GM19328 (cell line): ENCODE measurements around the gene SMAD6.
"Not testable (repeated sequence)": the region's sequence is repeated elsewhere in the genome, so short reads cannot be mapped to it uniquely, and the experiment has no call there.

Experiments used
- ATAC-seq: cut with Tn5 transposase; IDR thresholded peaks from one replicate; pipeline ENCODE4 v1.9.1; 2021; ENCODE audit warnings: mild to moderate bottlenecking, moderate library complexity; ENCODE audit not compliant: unreplicated experiment

Gene SMAD6

DNA sequence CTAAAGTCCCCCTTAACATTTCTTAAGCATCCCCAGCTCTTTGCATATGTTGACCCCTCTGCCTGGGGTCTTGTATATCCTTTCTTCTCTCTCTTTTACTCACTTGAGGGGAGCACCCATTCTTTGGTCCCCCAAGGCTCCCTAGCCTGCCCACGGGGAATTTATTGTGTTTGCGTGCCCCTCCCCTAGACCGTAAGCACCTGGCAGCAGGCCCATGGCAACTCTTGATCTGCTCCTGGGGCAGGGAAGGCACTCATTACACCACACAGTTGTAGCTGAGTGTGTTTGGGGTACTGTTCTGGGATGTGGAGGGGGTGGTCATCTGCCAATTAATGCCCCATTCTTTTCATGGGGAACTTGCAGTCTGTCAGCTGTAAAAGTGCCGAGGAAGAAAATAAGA is 27.3 kb upstream of the SMAD6 start:
- ATAC-seq, result no peak

DNA sequence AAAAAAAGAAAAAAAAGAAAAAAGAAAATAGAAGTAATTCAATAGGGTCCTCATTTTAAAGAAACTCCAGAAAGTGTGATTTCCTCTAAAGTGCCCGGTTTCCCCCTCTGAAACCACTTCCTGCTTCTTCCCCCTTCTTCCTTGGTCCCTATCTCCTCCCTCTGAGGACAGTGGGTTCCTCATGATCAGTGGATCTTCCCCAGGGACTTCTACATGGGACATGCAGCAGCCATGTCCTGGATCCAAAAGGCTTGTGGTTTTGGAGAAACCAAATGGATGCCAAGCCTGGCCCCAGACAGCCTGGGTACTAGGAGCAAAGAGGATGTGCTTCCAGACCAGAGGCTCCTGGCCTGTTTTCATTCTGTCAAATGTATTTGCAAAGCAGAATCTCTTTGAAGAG is 26.6 kb upstream of the SMAD6 start:
- ATAC-seq, result no peak

DNA sequence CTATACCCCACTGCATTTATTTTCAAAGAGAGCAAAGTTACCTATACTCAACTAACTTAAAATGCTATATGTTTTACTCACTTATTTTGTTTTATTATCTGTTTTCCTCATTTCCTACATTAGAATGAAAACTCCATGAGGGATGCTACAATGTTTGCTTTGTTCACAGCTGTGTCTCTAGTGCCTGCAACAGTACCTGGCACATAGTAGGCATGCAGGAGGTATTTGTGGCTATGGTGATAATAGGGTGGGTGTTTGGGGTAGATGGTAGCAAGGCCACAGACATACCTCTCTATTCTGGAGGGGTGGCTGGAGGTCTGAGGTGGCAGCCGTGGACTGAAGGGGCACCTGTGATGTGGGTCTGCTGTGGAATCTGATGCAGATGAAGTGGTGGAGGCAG is 24.7 kb upstream of the SMAD6 start:
- no peak for ATAC-seq

DNA sequence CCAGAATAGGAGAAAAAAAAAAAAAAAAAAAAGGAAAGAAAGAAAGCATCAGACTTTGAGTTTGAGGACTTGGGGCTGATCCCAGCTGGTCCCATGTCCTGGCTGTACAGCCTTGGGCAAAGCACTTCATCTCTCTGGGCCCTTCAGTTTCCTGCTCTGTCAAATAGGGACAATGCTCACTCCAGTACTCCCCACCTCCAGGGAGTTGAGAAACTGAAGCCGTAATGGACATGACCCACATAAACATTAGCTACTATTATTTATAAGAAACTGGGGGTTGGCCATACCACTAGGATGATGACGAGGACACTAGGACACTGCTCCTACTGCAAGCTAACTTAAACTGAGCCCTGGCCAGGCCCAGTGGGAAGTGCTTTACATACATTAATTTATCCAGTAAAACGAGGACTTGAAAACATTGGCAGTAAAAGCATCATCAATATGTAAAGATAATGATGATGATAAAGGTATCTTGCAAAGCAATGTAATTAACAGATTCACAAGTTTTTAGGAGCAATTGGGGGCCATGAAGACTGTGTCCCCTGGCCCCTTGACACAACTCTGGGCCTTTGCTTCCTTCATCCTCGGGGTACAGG is 22.9 kb upstream of the SMAD6 start:
- ATAC-seq, result no peak

DNA sequence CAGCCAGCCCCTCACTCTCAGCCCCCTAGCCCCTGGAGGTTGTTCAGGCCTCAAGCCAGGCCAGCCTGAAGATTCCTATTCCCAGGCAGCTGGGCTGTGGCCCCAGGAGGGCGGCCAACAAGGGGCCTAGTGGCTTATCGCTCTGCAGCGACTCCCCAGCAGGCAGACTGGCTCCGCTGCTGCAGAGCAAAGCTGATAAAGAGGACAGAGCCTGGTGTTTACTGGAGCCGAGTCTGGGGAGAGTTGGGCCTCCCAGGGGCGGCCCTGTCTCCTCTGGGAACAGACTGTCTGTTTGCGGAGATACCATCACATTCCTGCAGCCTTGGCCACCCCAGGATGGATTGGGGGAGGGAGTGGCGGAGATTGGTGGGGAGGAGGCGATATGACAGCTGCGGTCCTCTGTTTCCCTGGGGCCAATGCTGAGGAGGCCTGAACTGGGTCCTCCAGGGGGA is 22.4 kb upstream of the SMAD6 start:
- ATAC-seq, result no peak

DNA sequence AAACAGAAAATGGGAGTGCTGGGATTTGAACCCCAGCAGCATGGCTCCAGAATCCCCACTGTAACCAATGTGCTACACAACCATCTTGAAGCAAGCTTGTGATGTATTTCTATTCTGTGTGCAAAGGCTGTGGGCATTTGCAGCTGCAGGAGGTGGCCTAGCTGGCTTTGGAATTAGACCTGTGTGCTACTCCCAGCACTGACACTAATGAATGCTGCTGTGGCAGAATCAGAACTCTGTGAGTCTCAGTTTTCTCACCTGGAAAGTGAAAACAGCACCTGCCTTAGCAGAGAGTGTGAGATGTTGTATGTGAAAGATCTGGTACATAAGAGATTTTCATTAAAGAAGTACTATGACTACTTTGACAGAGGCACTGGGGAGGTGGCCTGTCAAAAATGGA is 21.5 kb upstream of the SMAD6 start:
- no peak for ATAC-seq

DNA sequence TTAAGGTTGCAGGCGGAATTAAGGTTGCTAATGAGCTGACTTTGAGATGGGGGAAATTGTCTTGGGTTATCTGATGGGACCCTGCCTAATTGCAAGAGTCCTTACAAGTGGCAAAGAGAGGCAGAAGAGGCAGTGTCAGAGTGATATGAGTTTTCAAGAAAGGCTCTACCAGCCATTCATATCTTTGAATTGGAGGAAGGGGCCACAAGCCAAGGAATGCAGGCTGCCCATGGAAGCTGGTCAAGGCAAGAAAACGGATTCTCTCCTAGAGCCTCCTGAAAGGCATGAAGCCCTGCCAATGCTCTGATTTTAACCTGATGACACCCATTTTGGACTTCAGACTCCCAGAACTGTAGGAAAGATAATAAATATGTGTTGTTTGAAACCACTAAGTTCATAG is 20.6 kb upstream of the SMAD6 start:
- ATAC-seq, result no peak

DNA sequence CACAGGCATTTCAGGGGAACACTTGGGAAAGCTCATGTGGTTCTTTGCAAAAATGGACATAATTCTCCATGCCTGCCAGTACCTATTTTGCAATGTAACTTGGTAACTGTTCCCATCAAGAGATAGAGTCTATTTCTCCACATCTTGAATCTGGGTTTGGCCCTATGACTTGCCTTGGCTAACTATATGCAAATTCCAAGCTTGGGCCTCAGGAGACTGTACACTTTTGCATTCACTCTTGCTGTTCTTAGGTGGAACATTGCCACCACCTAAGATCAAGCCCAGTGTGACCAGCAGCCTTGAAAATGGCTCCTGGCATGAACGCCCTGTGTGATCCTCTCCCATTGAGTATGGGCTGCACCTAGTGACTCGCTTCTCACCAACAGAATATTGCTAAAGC is 19.8 kb upstream of the SMAD6 start:
- no peak for ATAC-seq

DNA sequence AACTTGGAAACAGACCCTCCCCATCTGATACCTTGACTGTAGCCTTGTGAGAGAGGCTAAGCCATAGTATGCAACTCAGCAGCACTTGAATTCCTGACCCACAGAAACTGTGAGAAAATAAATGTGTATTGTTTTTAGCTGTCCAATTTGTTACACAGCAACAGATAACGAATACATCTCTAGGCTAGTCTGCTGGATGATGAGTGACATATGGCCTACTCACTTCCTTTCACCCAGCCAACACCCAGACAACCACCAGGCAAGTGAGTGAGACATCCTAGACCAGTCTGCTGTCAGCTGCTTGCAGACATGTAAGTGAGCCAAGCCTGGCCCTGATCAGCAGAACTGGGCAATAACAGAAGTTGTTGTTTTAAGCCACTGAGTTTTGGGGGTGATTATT is 19.2 kb upstream of the SMAD6 start:
- no peak for ATAC-seq

DNA sequence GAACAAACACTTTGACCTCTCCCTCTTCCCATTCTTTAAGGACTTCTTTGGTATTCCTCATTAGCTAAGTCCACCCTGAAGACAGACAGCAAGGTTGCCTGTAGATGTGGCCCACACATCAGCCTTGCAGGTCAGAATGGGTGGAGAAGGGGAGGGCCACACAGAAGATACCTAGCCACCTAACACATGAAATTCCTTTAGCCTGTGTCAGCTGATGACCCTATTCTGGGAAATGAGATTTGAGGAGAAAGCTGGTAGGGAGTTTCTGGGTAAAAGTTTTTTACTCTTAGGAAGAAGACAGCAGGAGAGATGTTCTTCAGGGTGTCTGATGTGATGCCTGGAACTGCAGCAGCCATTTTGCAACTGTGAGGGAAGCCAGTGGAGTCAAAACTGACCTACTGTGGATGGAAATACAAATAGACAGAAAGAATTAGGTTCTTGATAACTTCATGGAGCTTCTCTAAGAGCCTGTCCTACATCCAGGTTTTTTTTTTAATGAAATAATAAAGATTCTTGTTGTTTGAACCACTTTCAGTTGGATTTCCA is 17.8 kb upstream of the SMAD6 start:
- ATAC-seq, result no peak

DNA sequence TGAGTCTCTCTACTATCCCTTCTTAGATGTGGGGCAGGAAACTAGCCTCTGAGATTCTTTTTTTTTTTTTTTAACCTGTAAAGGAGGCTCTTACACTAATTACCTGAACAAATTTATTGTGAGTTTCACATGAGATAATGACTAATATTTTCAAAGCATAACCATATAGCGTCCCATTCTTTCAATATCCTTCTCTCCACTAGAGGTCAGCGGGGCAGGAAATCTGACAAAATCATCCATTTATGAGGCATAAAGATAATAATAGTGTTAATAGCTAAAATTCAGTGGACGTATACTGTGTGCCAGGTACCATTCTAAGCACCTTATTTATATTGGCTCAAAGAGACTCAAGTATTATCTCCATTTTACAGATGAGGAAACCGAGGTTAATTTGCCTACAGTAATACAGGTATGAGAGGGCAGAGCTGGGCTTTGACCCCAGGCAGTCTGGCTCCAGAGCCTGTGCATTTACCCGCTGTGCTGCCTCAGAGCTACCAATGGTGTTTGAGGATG is 16.3 kb upstream of the SMAD6 start:
- no peak for ATAC-seq

DNA sequence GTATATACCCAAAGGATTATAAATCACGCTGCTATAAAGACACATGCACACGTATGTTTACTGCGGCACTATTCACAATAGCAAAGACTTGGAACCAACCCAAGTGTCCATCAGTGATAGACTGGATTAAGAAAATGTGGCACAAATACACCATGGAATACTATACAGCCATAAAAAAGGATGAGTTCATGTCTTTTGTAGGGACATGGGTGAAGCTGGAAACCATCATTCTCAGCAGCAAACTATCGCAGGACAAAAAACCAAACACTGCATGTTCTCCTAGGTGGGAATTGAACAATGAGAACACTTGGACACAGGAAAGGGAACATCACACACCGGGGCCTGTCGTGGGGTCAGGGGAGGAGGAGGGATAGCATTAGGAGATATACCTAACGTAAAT is 11.1 kb upstream of the SMAD6 start:
- not testable (repeated sequence) for ATAC-seq

DNA sequence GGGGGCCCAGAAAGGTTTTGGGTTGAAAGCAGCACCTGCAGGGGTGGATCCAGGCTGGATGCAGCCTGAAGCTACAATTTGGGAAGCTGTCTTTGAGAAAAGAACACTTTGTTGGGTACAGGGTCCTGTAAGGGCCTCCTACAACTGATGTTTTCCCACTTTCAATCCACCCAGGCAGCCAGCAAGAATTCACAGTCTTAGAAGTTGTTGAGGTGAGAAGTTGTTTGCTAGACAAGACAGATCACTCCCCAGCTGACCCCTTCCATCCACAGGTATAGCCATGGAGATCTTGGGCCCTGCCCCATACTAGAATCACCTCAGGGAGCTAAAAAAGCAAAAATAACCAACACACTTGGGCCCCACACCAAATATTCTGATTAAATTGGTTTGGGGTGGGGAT is 10.3 kb upstream of the SMAD6 start:
- no peak for ATAC-seq

DNA sequence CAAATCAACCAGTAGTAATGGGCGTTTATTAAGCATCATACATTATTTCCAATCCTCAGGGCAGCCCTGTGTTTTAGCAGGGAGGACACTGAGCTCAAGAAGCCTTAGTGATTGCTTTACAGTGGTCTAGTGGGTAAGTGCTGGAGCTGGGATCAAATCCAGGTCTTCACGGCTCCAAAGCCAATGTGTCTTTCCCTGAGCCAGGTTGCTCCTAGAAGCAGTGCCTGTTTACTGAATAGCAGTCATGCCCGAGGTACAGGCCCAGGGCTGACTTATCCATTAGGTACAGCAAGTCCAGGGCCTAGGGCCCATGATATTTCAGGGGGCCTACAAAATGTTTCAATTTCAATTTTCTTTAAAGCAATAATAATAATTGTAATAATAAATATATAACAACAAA is 9.6 kb upstream of the SMAD6 start:
- no peak for ATAC-seq

DNA sequence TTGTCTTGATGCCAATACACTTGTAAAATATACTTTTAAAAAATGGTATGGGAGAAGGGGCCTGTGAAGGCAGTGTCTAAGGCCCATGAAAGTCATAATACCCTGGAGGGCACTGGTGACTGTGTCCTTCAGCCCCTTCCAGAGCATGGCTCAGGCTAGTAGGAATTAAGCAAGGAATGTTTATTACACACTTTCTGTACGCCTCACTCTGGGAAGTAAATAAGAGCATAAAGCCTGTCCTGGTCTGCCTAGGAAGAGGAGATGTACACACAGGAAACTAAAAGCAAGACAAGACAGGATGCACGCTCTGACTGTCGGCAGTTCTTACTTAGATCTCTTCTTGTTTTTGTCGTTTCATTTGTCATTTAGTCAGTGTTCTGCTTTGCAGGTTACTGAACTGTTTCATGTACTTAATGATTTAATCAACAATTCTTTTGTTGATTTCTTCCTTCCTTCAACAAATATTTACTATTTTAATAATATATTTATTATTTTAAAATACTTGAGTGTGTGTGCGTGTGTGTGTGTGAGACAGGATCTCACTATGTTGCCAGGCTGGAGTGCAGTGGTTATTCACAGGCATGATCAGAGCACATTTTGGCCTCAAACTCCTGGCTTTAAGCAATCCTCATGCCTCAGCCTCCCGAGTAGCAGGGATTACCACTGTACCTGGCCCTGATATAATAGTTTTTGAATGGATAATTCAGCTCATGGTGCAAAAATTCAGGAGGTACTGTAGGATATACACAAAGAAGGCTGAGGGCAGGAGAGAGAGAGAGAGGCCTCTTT is 9.0 kb upstream of the SMAD6 start:
- ATAC-seq, result no peak

DNA sequence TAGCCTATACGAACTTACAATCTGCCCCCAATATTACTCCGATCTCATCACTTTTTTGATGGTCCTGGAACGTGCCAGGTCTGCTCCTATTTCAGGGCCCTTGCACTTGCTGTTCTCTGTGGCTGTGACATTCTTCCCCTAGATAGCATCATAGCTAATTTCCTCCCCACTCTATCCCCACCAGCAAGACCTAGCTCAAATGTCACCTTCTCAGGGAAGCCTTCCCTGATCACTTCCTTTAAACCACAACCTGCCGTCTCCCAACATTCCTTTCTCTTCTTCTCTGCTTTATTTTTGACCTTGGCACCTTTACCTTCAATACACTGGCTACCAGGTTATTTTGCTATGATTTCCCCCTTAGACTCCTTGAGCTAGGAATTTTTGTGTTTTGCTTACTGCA is 5.3 kb upstream of the SMAD6 start:
- no peak for ATAC-seq

DNA sequence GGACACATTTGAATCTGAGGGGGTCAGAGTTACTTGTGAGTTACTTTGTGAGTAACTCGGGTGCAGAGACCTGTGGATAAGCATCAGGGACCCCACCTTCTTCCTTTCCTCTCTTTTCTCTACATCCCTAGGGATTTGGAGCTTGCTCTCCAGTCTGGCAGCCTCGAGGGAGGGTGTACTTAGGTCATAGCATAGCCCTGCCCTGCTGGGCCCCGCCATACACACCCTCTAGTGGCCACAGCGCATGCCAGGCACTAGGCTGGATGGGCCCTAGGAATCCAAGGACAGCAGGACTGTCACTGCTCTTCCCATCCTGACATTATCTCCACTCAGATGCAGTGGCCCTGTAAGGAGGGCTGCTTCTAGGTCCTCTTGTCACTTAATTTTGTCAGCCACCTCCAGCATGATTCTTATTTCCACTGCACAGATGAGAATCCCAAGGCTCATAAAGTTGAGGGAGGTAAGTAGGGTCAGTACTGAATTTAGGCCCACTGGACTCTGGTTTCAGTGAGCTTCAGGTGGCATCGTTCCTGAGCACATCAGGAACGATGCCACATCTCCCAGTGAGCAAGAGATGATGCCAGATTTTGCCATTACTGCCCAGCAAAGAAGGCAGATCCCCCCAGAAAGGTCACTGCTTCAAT is 3.6 kb upstream of the SMAD6 start:
- no peak for ATAC-seq

DNA sequence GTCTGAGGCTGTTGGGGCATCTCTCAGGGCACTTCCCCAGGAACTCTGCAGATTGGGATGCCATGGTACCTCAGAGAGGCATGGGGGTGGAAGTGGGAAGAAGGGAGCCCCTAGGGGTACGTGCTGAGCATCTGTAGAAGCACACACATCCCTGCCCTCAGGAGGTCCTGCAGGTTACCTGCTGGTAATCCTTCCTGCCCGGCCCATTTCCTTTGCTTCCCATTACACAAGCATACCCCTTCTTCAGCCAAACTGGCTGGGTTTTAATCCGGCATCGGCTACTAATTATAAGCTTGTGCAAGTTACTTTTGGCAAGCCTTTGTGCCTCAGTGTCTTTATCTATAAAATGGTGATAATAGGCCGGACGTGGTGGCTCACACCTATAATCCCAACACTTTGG is 3.1 kb upstream of the SMAD6 start:
- ATAC-seq, result no peak

DNA sequence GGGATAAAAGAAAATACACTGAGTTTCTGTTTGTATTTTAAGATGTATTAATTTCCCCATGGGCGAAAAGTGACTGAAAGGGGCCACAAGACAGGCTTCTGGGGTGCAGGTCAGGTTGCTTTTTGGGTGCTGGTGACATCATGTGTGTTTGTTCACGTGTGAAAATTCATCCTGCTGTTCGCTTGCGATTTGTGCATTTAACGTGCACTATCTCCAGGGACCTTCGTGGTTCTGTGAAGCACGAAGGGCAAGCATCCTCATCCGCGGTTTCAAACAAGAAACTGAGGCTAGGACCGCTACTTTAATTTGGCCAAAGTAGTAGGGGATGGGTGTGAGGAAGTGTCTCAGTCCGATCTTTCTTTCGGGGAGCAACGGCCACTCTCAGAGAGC is 1.6 kb upstream of the SMAD6 start:
- no peak for ATAC-seq

DNA sequence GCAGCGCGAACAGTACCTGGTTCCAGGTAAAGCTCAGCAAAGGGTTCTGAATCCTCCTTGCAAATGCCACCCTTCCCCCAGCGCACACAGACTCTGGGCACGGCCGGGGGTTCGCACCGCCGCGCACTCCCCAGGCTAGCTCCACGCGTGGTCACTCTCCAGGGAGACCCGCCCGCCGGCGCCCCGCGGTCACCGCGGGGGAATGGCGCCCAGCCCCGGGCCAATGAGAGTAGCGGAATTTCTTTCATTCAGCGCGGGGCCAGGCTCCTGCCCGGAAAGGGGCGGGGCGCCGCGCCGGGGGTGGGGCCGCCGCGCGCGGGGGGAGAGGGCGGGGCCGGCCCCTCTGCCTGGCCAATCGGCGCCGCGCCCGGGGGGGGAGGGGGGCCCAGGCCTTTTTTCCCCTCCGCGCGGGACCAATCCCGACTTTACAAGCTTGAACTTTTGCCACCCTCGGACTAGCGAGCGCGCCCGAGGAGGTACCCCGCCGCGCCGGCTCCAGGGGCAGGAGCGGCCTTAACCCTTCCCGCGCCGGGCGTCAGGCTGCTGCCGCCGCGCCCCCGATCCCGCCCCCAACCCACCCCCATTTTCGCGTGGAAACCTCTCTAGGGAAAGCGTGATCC is 1.1 kb upstream of the SMAD6 start:
- ATAC-seq, result peak; percentile 64

DNA sequence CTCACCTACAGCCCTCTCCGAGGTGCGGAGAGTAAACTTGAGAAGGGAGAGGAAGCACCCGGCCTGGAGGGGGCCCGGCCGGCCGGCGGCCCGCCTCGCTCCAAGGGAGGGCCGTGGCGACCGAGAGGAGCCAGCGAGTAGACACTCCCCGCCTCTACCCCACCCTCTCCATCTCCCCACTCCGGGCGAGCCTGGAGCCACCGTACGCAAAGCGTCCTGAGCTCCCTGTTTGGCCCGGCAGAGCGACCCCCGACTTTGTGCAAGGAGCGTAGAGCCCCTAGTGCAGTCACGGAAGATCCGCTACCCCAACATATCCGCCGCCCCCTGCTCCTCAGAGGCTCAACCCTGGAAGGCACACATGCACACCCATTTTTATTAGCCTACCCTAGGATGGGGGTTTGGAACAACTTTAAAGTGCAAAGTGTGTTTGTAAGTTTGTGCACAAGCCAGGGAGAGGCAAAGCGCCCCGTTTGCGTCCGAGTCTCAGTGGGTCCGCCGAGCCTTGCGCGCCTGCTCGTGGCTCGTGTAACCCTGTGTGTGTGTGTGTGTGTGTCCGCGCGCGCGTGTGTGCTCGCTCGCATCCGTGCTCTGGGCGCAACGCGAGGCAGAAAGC is 508 bp upstream of the SMAD6 start:
- peak; percentile 12 for ATAC-seq
